HG02885 (cell line): Measurements from ENCODE around the gene ITPRIP.

Source experiments
- ATAC-seq: cut with Tn5 transposase; IDR thresholded peaks from one replicate; pipeline ENCODE4 v1.9.1; 2021; ENCODE audit warnings: mild to moderate bottlenecking; ENCODE audit not compliant: unreplicated experiment, poor library complexity

Gene ITPRIP

DNA sequence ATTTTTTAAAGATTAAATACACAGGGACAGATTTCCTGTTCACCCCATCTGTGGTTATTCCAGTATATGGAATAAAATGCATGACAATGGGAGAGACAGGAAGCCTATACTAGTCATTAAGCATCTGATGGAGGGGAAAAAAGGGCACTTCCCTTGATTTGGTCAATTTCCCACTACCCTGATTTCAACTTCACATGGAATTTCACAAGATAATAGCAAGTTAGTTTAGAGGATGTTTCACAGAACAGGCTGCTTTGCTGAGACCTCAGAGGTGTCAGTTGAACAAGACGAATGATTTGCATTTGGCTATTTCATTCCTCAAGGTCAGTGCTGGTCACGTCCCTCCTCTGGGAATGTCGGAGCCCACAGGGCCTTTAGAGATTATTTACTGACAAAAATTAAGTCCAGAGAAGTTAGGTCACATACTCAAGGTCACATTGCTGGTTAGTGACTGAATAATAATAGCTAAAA is 4.7 kb upstream of the ITPRIP start:
- ATAC-seq: no peak

DNA sequence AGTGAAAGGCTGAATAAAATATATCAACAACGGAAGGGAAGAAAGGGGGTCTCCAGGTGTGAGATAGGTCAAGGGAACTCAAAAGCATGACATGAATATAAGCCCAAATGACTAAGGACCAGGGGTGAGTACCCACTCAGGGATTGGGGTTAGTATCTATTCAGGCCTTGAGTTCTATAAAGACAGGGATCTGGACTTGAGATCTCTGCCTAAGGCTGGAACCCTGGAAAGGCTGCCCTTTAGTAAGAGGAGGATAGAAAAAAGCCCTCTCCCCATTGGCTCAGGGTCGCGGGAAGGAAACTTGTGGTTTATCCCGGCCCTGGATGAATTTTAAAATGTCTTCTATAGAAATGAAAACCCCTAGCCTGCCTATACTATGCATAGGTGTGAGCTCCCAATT is 2.4 kb upstream of the ITPRIP start:
- no peak for ATAC-seq

DNA sequence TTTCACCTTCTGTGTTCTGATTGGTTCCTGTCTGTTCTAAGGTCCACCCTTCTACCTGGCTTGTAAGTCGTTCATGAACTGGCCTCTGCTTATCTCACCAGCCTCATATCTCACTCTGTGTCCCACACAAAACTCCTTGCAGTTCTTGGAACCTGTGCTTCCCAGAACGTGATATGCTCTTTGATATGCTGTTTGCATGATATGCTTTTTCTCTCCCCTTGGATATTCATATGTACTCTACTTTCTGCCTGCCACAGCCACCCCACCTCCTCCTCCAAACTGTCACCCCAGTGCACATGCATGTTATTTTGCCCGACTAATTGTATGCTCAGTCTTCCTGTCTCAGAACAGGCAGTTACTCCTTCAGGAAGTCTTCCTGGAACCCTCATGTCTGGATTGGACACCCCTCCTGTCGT is 1.9 kb upstream of the ITPRIP start:
- ATAC-seq: no peak

DNA sequence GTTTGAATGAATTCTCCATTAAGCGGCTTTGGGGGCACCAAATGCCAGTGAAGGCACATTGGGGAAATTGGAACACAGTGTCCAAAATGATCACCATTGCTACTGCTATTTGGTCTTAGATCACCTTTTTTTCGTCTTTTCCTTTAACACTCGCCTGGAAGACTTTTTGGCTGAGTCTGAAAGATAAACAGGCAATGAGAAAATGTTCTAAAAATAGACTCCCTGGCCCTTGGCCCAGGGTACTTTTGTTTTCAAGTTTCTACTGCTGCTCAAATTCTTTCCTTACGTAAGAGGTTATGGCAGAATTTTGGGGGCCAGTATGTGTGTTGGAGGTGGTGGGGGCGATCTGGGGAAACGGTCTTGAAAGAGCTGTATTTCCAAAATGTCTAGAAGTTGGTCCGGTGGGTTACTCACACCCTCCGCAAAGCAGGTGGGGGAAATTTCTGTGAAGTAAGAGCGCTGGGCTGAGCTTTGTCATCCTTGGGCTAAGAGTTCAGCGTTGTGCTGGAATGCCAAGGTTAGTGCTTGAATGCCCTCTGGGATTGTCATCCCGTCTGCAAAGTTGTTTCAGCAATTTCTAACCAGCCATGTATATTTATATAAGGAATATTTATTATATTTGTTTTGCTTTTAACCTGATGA is 1.3 kb upstream of the ITPRIP start:
- no peak for ATAC-seq

DNA sequence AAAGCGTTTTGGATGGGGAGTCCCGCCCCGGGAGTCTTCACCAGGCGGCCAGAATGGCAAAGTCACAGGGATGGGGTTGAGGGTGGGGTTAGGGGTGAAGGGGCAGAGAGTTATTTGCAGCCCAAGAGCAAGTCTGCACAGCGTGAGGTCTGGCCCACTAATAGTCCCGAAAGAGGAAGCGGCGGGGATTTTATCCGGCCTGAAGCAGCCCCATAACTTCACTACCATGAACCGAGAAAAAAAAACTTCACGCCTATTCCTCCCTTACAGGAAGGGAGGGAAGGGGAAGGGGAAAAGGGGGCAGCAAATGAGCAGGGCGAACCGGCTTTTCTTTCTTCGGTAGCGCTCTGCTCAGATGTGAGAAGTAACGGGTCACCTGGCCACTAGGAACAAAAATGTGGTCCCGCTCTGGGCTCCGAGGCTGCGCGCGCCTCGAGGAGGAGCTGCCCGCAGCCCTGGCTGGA is 712 bp downstream of the ITPRIP start:
- peak; percentile 58 for ATAC-seq

DNA sequence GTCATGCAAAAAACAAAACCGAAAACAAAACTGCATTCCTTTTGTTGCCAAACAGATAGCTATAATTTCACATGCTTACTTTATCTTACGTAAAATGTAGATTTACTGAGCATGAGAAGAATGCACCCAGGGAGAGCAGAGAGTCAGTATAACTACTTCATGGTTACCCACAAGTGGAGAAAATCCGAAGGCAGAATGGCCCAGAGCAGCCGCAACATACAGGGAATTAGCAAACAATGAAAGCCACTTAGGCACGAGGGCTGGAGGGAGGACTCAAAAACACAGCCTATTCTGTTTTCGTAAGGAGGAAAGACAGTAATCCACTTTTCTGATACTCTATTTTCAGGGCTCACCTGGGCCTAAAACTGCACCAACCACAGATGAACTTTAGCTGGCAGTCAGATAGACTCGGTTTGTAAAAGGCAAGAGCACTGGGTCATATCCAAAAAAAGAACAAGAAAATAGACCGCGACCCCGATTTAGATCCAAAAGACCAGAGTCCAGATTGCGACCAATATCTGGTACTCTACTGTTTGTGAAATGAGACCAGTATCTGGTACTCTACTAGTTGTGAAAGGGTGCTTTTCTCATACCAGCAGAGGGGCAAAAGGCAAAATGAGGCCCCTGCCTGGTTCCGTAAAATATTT is 1.3 kb downstream of the ITPRIP start:
- peak; percentile 24 for ATAC-seq

DNA sequence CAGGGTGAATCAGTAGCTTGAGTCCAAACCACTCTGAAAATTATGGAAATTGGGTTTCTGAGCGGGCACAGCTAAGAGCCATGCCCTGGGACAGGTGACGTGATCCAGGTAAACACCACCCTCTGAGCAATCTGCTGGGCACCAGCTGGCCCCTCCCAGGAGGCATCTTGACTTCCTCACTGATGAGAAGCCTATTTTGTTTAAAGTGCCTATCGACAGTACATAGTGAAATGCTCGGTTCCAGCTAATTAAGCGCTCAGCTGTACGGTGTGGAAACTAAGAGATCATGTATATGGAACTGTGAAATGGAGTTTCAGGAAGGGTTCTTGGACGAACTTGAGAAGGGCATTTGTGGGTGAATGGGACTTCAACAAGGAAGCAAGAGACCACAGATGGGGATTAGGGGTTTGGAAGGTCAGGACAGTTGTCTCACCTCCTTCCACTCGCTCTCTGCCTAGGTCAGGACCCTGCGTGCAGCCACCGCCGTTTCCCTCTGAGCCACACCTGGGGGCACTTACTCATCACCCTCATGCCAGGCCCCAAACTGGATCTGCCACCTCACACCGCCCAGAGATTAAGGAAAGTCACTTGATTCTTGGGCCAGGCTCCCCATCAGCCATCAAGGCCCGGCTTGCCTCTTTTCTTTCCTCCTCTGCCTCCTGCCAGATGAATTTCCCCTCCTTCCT is 3.2 kb downstream of the ITPRIP start:
- no peak for ATAC-seq

DNA sequence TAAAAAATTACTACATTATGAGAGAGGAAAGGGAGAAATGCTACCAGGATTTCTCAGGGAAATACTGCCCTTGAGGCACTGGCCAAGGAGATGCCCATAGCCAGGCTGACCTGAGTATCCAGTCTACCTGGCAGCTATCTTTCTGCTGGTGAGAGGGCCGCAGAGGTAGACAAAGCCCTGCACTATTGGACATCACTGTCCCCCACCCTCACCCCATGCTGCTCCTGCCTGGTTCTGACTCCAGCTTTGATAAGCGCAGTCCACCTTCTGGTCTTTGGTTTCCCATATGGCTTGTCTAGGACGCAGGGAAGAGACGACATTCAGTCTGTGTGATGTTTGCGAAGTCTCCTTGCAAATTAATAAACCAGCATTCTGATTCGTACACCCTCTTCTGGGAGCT is 3.7 kb downstream of the ITPRIP start:
- ATAC-seq: no peak

DNA sequence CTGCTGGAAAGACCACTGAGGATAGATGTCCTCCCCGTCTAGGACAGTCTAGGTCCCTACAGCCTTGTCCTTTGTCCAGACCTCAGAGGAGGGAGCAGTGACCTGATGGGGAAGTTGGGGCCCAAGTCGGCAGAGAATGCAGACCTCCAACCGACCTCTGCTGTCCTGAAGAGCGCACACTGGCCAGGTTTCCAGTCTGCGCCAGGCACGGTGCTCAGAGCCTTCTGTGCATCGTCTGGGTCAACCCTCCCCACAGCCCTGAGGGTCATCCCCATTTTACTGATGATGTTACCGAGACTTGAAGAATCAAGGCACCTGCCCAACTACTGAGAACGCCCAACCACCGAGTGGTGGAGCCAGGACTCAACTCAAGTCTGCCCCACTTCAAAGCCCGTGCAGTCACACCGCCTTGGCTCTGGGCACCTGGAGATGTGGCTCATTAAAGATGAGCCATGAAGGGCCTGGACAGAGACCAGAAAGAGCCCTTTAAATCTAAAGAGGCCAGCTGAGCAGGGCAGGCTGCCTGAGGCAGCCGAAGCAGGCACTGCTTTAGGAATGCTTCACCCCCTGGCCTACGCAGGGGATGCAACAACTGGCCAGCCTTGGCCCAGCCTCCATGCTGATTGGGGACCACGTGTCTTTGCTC is 4.4 kb downstream of the ITPRIP start:
- ATAC-seq: no peak

DNA sequence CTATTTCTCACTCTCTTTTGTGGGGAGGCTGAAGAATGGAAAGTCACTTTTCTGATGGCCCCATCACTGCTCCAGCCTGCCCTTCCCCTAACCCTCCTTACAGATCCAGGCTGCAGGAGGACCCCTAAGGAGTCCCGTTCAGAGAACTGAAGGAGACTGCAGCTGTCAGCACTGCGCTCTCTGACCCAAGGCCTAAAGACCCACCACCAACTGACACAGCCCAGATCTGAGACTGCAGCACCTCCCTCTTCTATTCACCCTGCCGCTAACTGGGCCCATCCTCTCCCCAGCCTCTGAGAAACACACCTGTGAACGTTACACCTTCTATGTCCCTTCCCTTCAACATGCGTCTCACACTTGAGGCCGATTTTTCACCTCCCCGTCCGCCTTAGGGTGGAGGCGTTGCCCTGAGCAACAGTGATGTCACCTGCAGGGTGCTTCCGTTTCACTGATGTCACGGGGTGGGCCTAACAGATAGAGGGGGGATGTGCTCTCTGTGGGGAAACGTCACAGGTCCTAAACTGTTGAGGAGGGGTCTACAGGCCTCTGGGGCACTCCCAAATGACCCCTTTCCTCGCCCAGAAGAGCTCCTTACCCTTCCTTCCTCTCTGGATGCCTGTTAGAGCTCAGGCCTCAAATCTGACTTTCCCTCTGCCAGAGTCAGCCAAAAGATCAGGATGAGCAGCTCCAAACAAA is 5.1 kb downstream of the ITPRIP start:
- ATAC-seq: no peak

DNA sequence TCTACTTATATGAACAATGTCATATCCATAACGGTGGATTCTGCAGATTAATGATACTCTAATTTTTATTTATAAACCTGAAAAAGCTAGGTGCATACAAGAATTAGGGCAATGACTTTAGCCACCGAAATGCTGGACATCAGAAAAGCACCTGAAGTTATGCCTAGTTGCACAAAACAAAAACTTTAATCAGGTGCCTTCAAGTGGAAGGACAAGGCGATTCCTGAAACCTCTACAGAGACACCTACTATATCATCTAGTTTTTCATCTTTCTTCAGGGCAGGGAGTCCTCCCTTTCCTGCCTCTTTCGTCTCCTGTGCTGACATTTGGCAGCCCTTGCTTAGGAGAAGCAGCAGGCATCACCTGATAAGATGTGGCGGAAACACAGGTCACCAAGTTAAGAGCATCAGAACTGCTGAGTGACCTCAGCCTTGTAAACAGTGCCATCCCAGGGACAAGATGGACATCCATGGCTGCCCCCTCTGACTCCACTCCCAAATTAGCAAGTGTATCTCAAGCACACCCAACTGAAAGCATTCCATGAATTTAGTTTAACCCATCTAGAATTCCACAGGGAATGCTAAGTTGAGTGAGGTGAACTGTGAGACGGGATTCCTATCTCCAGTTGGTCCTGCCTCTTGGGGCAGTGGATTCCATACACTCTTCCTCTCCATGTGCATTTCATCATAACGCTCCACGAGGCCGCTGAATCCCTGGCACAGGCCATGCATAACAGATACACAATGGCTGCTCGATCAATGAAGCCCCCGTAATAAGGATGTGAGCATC is 5.8 kb downstream of the ITPRIP start:
- ATAC-seq: no peak

DNA sequence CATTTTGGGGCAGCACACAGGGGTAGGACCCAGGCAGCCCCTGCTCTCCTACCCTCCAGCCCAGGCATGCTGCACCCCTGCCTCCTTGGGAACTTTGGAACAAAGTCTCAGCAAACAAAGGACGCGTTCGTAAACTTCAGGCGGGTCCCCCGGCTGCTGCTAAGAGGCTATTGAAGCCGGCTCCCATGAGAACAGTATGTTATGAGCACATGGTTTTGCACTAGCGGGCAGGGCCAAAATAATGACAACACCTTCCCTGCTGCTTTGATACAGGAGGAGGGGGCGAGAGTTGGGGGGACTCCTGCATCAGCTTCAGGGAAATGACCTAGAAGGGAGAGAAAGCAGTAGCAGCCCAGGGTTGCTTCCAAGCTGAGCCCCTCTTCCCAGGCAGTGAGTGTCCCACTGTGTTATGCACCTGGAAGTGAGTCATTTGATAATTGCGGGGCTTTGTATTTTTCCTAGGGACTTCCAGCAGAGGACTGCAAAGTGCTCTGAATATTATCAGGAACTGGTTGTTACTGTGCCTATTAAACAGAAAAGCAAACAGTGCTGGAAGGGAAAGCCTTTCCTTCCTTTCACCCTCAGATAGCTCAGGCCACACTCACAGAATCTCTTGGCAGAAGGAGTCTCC is 6.9 kb downstream of the ITPRIP start:
- ATAC-seq: no peak

DNA sequence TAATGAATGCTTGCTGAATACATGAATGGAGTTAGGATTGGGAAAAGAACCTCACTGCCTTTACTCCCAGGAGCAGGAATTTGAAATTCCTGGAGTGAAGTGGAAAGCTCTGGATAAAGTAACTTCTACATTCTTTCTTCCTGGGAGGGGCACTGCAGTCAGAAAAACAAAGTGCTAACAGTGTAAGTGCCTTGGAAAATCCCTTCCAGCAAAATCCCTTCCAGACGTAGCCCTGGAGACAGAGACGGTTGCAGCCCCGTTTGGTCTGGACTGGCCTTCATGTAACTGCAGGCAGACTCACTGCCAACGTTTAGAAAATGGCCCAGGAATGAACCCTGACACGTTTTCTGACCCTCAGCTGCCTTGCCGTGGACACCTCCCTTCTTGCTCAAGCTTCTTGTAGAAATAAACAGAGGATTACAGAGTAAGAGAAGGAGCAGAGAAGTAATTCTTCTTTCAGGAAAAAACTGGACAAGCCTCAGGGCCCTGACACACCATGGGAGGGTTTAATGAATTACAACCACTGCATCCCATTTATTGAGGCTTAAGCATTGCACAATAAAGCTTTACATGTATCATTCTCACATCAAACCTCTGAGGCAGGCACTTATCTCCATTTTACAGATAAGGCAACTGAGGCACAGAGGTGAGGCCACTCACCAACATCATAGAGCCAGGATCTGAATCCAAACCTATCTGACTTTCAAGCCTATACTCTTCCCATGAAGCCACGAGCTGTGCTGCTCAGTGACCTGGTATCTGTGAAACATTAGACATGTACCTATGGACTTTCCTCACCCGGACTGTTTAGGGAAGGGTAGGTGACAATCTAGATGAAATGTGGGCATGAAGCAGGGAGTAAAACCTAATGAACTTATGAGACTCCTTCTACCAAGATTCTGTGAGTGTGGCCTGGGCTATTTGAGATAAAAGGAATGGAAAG is 7.8 kb downstream of the ITPRIP start:
- no peak for ATAC-seq

DNA sequence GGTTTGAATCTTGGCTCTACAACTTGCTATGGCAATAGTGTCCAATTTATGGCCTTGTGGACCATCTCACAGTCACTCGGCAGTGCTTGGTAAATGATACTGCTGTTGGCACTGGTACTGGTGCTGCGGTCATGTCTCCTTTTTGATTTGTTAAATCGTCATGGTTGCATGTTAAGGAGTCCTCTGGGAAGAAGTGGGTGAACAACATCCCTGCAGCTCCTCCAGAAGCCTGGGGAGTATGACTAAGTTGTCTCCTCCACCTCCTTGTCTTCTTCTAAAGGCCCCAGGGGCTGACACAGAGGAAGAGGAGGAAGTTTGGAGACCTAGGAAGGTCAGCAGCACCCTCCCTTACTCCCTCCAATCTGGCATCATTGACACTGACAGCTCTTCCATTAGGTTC is 8.5 kb downstream of the ITPRIP start:
- ATAC-seq: no peak

DNA sequence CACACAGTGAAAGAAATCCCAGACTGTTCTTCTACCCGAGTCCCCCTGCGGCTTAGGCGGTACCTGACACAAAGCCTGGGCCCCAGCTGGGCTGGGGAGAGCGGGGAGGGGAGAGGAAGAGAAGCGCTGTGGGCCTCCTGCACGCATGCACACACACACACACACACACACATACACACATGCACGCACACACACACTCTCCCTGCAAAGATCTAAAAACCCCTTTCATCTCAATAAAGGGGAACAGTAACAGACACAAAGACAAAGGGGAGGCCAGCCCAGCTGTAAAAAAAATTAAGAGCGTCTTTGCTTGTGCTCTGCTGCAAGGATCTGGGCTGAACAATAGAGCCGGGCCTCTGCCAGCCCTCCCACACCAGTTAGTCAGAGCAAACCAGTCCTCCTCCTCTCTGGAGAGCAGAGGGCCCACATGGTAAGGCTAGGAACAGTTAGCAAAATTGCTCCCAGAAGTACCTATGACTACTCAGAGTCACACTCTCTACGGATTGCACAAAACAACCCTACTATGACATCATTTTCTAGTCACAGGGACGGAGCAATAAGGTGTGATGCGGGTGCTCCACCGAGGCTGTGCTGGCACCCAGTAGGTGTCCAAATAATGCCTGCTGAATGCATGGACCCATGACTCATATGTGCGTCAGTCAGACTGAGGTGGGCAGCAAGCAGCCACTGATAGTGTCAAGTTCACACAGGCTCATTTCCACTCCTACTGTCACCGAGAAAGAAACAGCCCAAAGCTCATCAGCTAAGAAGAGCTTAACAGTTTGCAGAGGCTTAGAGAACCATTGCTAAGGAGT is 9.2 kb downstream of the ITPRIP start:
- peak; percentile 65 for ATAC-seq

DNA sequence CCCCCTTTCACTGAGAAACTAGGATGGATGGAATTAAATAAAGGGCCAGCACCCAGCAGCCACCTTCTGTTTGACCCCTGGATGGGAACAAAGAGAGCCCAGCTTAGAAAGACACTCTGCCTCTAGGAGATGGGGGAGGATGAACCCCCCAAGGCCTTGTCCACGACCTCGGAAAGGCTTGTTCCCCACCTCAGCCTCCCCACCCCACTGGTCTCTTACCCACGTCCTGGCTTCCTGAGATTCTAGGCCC is 9.7 kb downstream of the ITPRIP start:
- no peak for ATAC-seq

DNA sequence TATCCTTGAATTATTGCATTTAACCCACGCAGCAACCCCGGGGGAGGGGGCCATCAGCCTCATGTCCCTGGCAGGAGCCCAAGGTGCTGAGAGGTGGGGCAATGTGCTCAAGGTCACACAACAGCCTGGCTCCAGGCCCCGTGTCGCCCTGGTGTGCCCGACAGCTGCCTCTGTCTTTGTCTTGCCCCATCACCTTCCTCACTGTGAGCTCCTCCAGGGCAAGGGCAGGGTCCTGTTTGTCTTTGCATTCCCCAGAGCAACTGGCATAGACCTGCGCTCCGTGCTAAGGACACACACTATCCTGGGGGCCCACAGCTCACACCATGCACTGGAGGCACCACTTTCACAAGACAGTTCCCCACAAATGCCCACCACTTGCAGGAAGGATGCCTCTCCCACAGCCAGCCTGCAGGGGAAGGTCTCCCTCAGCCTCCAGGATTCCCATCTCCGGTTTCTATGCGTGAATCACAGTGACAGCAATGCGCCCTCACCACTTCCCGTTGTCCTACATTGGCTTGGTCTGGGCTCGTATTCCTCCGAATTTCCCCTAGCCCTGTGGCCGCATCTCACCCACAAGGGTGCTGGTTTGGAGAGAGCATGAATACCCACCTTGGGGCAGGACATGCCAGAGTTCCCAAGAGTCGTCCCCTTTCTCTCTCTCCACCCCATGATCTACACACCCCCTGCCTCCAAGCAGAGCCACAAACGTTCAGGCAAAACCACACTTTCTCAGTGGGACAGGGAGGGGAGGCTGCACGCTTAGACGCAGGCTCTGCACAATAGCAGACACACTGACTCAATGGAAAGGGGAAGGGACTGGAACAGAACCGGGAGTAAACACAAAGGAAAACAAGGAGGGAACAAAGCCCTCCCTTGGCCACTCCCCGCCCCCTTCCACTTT is 10.3 kb downstream of the ITPRIP start:
- no peak for ATAC-seq
